ENCODE data around the gene DNM1L. TPM values are rescaled to one million over a fixed set of nuclear protein-coding genes. Genes with fewer than 3 reads are reported as not detected.
A peak's percentile ranks its signal among the peaks of the same experiment; 100 is the strongest.

DNM1L gene
- total RNA-seq (90.1 and 103 TPM in 2 replicates), polyA plus RNA-seq (18.3 and 24.6 TPM in 2 replicates), polyA minus RNA-seq (45.4 and 61.5 TPM in 2 replicates), Bru-seq, nascent RNA (percentile 87 among the genes with signal in this experiment), BruChase-seq, experiment 1, labeled RNA remaining after a 6-hour chase (percentile 85 among the genes with signal in this experiment), BruChase-seq, experiment 2, labeled RNA remaining after a 2-hour chase (percentile 82 among the genes with signal in this experiment)
- 32.0 and 34.0 TPM in 2 replicates for polyA plus RNA-seq (2011; cell fraction: cytosol; rRNA removed)
- polyA plus RNA-seq (2011; cell fraction: nucleus; rRNA removed) = 86.3 and 128 TPM in 2 replicates
- polyA plus RNA-seq (2012) = 81.4 and 92.2 TPM in 2 replicates
- 38.4 TPM for polyA minus RNA-seq (2011; cell fraction: cytosol; rRNA and poly(A)+ RNA removed)
- 76.2 and 106 TPM in 2 replicates for polyA minus RNA-seq (2011; cell fraction: nucleus; rRNA and poly(A)+ RNA removed)
- long read RNA-seq, full-length matches to known transcripts = 62 of 80 reads
- long read RNA-seq, partial matches to known transcripts = 8 of 80 reads
- long read RNA-seq, other reads (novel, unspliced or antisense) = 10 of 80 reads

DNA sequence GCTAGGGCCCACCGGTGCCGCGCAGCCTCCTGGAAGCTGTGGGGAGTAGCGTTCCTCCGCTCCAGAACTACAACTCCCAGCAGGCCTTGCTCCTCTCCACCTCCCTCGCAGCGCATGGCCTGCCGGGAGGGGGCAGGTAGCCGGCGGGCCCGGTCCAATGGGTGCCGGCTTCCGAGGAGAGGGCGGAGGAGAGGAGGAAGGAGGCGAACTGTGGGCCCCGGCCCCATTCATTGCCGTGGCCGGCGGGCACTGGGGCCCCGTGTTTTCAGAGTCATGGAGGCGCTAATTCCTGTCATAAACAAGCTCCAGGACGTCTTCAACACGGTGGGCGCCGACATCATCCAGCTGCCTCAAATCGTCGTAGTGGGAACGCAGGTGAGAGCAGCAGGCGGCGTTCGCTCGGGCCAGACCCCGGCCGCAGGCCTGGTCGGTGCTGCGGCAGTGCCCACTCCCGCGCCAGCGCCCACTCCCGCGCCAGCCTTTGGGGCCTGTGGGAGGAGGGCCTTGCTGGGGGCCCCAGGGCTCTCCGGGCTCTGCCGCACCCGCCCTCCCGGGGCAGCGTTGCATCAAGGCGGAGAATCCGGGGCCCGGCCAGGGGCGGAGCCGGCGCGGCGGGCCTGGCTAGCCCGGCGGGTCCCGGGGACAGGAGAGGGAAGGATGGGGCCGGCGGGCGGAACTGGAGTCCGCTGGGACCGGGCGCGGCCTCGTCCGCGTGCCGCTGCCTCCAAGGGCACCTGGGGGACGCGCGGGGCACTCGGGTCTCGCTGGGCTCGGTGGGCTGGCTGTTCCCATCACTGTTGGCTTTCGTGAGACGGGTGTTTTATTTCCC, at the start of gene DNM1L:
DNM1L (plus strand) TSS at position 211 of the 829 bp plus-strand sequence; CDS start at position 274, 63 bp downstream.
- H2AFZ ChIP-seq (ENCODE audit: low read depth, low read length) = peak within 1 kb of the TSS; percentile 76
- peak within 1 kb of the TSS; percentile 29 for H3K27ac ChIP-seq (ENCODE audit: insufficient read depth, low read depth, low read length)
- intact Hi-C loops (cut with micrococcal nuclease) (loop anchor here (2.0 to 10.0 kb wide), 3 partner anchors 142 to 1343 kb away; partner anchors contain the start of genes ALG10 and ETFBKMT), dilution Hi-C loops (cut with MboI; ENCODE audit: extremely low pct_ligation_motif_present, low sequenced_read_pairs) (no loop called here)
- peak; percentile 96 for DNase-seq (ENCODE audit: low read depth, low spot score)
- H4K20me1 ChIP-seq (replicated peaks; ENCODE audit: control insufficient read depth, extremely low read depth, insufficient read depth, low read length) = no peaks in the 10 kb centered on the region
- H3K79me2 ChIP-seq (ENCODE audit: control insufficient read depth, insufficient read depth, low read length) = peaks cover 45% of the 10 kb centered on the region
- peak within 1 kb of the TSS; percentile 30 to 91 (median 74) for H3K4me3 ChIP-seq (replicated peaks in 1 of 3; ENCODE audit: insufficient read depth in 1 of 3, low read depth in 1 of 3, low read length in 3 of 3)
- H3K36me3 ChIP-seq (ENCODE audit: control insufficient read depth in 2 of 2, extremely low read depth in 1 of 2, insufficient read depth in 2 of 2, low read length in 2 of 2) = no peaks in the 10 kb centered on the region
- ChIA-PET CTCF (interaction anchor here (0.5 to 1.0 kb wide), 4 partner anchors 41 to 1343 kb away, joined by 3 read pairs; partner anchors contain the start of genes ALG10 and YARS2), POLR2A (interaction anchor here (0.7 kb wide), 1 partner anchor 223 kb away, joined by 3 read pairs; no protein-coding TSS in a partner anchor)
- FAIRE-seq = peak; percentile 76
- peak within 1 kb of the TSS; percentile 73 for H3K4me2 ChIP-seq (ENCODE audit: insufficient read depth, low read length)
- no peaks in the 10 kb centered on the region for H3K9me1 ChIP-seq (replicated peaks; ENCODE audit: control insufficient read depth, extremely low read depth, insufficient read depth, low read length)
- no peaks in the 10 kb centered on the region for H3K27me3 ChIP-seq (ENCODE audit: control insufficient read depth in 2 of 2, insufficient read depth in 2 of 2, low read length in 2 of 2)
- peak within 1 kb of the TSS; percentile 68 for H3K9ac ChIP-seq (replicated peaks; ENCODE audit: extremely low read depth, insufficient read depth, low read length)
- peaks cover 11% of the 10 kb centered on the region for H3K4me1 ChIP-seq (ENCODE audit: control insufficient read depth, extremely low read depth, insufficient read depth, low read length)
- TF ChIP-seq JUN (IDR thresholded peaks at IDR 0.05; ENCODE audit: borderline replicate concordance, insufficient read depth, insufficient read length, low read depth) (no peak), POLR2AphosphoS5 (IDR thresholded peaks at IDR 0.05; ENCODE audit: insufficient read depth, low read depth, low read length) (peak; percentile 72), POLR2A (IDR thresholded peaks at IDR 0.05; ENCODE audit: low read depth, low read length) (peak; percentile 91), MYC (IDR thresholded peaks at IDR 0.05; ENCODE audit: low read depth, low read length) (no peak)
- TF ChIP-seq, protein P1, sequence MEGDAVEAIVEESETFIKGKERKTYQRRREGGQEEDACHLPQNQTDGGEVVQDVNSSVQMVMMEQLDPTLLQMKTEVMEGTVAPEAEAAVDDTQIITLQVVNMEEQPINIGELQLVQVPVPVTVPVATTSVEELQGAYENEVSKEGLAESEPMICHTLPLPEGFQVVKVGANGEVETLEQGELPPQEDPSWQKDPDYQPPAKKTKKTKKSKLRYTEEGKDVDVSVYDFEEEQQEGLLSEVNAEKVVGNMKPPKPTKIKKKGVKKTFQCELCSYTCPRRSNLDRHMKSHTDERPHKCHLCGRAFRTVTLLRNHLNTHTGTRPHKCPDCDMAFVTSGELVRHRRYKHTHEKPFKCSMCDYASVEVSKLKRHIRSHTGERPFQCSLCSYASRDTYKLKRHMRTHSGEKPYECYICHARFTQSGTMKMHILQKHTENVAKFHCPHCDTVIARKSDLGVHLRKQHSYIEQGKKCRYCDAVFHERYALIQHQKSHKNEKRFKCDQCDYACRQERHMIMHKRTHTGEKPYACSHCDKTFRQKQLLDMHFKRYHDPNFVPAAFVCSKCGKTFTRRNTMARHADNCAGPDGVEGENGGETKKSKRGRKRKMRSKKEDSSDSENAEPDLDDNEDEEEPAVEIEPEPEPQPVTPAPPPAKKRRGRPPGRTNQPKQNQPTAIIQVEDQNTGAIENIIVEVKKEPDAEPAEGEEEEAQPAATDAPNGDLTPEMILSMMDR (IDR thresholded peaks at IDR 0.05; ENCODE audit: extremely low read depth in 1 of 2, insufficient read depth in 1 of 2, low read depth in 1 of 2, low read length in 2 of 2) = peak in 1 of 2 donors; percentile 21
- no TSS peak for BruUV-seq (replicated peaks)
- H3K9me3 ChIP-seq (replicated peaks; ENCODE audit: control insufficient read depth, insufficient read depth, low read length) = no peaks in the 10 kb centered on the region

All from endothelial cell of umbilical vein (primary cell).